CD4-positive, alpha-beta T cell treated with Interleukin-6 for 4 hours (primary cell): Measurements from ENCODE around the gene RAMP1.

ENCODE experiments used
- DNase-seq: peaks from one replicate; pipeline ENCODE4 v3.0.0-alpha.2; 2020; ENCODE audit warnings: mixed read lengths

The RAMP1 gene

DNA sequence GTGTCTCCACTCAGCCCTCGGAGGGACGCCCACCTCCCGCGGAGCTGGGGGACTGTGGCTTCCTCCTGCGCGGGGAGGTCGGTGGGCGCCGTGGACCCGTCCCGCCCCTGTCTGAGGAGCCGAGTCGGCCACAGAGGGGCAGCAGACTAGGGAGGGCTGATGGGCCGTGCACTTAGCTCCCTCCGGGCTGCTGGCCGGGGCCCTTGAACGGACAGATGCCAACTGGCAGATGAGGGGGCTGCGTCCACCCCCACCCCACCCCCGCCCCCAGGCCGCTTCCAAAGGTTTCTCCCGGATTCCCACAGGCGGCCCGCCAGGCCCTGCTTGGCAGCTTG lies 96.9 kb downstream of the RAMP1 start:
- DNase-seq, result no peak

DNA sequence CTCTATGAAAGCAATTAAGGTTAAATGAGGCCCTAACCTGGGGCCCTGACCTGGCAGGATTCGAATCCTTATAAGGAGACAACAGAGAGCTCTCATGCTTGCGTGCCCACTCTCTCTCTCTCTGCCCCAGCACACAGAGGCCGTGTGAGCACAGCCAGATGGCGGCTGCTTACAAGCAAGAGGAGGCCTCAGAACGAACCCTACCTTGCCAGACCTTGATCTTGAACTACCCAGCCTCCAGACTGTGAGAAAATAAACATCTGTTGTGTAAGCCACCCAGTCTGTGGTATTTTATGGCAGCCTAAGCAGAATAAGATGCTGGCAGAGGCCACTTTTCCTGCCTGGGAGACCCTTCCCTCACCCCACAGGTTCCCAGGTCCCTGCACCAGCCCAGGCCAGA lies 102.2 kb downstream of the RAMP1 start:
- DNase-seq, result no peak
